Panc1 (cell line): Measurements from ENCODE around the gene SSBP3. TPM values are rescaled to one million over a fixed set of nuclear protein-coding genes. Genes with fewer than 3 reads are reported as not detected.

Experiments used
- ATAC-seq: fragments of 200-7000 bp; cut with Tn5 transposase; 2 replicates; pipeline ENCODE4 v1.9.1; 2020; ENCODE audit warnings: mild to moderate bottlenecking, moderate library complexity
- BruUV-seq: library from RNA; stranded (reverse); fragments of 400-500 nt; replicated peaks from 2 replicates; lab custom pipeline; 2021; lab: Mats Ljungman, UMichigan
- CTCF ChIA-PET: fragments of 300-600 bp; sonication (Branson Sonifier 250); formaldehyde crosslinking; loops from one replicate; lab custom pipeline; 2022; ENCODE audit warnings: antibody characterized with exemption; lab: Charles Lee
- POLR2A ChIA-PET: fragments of 300-600 bp; sonication (Branson Sonifier 250); formaldehyde crosslinking; loops from one replicate; lab custom pipeline; 2022; ENCODE audit warnings: antibody characterized with exemption; lab: Charles Lee
- DNase-seq: peaks from one replicate; pipeline ENCODE4 v3.0.0-alpha.2; 2010; ENCODE audit warnings: low read depth, low spot score
- H3K27ac ChIP-seq: 2 replicates; pipeline ENCODE4 v1.5.1; 2011; ENCODE audit warnings: mild to moderate bottlenecking, low read length, inconsistent platforms
- H3K27me3 ChIP-seq: fragments of 200-500 bp; sonication (Bioruptor generic); 2 replicates; pipeline ENCODE4 v1.6.0; 2014; ENCODE audit warnings: low read length, inconsistent platforms; ENCODE audit not compliant: control insufficient read depth, insufficient read depth
- H3K36me3 ChIP-seq: fragments of 200-500 bp; sonication (Bioruptor generic); 2 replicates; pipeline ENCODE4 v1.5.1; 2014; ENCODE audit warnings: inconsistent platforms, mild to moderate bottlenecking, low read length, moderate library complexity; ENCODE audit not compliant: control insufficient read depth, insufficient read depth
- H3K4me1 ChIP-seq: 2 replicates; pipeline ENCODE4 v1.5.1; 2011; ENCODE audit warnings: inconsistent platforms, mild to moderate bottlenecking, low read length, moderate library complexity; ENCODE audit not compliant: control insufficient read depth, insufficient read depth
- H3K4me3 ChIP-seq, 2 experiments: 2 replicates each; pipeline ENCODE4 v1.5.1; 2011 to 2012; ENCODE audit warnings: low read depth in 2 of 2, low read length in 2 of 2, mild to moderate bottlenecking in 2 of 2, inconsistent platforms in 1 of 2, moderate library complexity in 1 of 2
- H3K9me3 ChIP-seq: fragments of 200-500 bp; sonication (Bioruptor generic); 2 replicates; pipeline ENCODE4 v1.5.1; 2014; ENCODE audit warnings: low read depth, mild to moderate bottlenecking, inconsistent platforms, low read length, moderate library complexity; ENCODE audit not compliant: control insufficient read depth, insufficient read depth
- POLR2AphosphoS5 ChIP-seq: IDR thresholded peaks from 2 replicates; pipeline ENCODE4 v1.6.1; 2012; ENCODE audit warnings: mild to moderate bottlenecking, low read depth, low read length, moderate library complexity
- SIN3A ChIP-seq: IDR thresholded peaks from 2 replicates; pipeline ENCODE4 v1.6.1; 2012; ENCODE audit warnings: low read depth, mild to moderate bottlenecking, low read length, moderate library complexity, borderline replicate concordance; ENCODE audit not compliant: insufficient read depth
- TCF7L2 ChIP-seq: IDR thresholded peaks from 2 replicates; pipeline ENCODE4 v1.6.1; 2011; ENCODE audit warnings: mild to moderate bottlenecking, low read depth, low read length, inconsistent platforms
- in situ Hi-C: cut with HindIII; loops from 2 replicates; pipeline ENCODE4 v1.10.0; 2016; ENCODE audit warnings: low sequenced_read_pairs, low pct_unique_long_range_greater_than_20kb
- intact Hi-C: fragments of 100-400 bp; cut with micrococcal nuclease; formaldehyde crosslinking; loops from one replicate; pipeline ENCODE4 v1.10.0; 2022; ENCODE audit not compliant: unreplicated experiment
- total RNA-seq: library from RNA; stranded (reverse); gene quantifications from one replicate; pipeline ENCODE4 v1.2.1, GENCODE V29; 2021; ENCODE audit not compliant: unreplicated experiment
- TF ChIP-seq, protein P1 (sequence below), 2 experiments: IDR thresholded peaks; 2 replicates each; pipeline ENCODE4 v1.6.1; 2011 to 2012; ENCODE audit warnings: low read depth in 2 of 2, control low read depth in 1 of 2, low read length in 1 of 2, mild to moderate bottlenecking in 1 of 2, moderate library complexity in 1 of 2; ENCODE audit not compliant: insufficient read depth in 1 of 2
- TF ChIP-seq, protein P2 (sequence below): fragments of 450-650 bp; IDR thresholded peaks from 2 replicates; pipeline ENCODE4 v1.5.1; 2017; ENCODE audit warnings: mild to moderate bottlenecking

SSBP3 gene
- total RNA-seq, 1 experiment from 2014 or later, result 22.5 TPM

DNA sequence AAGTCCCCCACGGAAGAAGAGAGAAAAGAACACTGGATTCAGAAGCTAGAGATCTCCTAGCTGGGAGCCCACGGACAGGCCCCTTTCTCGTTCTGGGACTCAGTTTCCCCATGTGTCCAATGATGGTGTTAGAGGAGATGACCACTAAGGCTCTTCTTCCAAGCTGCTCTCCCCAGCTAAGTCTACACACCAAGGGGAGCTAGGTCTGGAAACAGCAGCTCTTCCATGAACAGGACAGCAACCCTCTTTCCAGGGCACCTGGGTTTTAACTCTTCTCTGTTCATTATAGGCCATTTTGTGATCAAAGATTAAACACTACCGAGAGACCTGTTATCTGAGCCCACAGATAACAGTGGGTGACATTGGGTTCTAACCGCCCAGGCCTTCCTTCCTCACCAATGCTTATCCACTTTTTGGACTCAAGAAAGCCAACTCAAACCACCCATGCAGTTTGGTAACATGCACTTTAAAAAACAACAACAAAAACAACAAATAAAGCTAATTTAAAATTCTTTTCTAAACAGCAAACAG, 120.3 kb downstream of the SSBP3 start:
- ChIA-PET POLR2A (no interaction called here), CTCF (interaction anchor here (0.7 kb wide), 1 partner anchor 39 kb away, joined by 3 read pairs; no protein-coding TSS in a partner anchor)
- DNase-seq (no peak), ATAC-seq (no peak)
- in situ Hi-C loops, result no loop called here
- H3K9me3 ChIP-seq, result no peaks in the 10 kb centered on the region
- no TSS peak for BruUV-seq
- peaks cover 3% of the 10 kb centered on the region; the same call in 1 of the 2 replicates for H3K4me1 ChIP-seq
- no peak for TF ChIP-seq TCF7L2
- TF ChIP-seq, protein P1, sequence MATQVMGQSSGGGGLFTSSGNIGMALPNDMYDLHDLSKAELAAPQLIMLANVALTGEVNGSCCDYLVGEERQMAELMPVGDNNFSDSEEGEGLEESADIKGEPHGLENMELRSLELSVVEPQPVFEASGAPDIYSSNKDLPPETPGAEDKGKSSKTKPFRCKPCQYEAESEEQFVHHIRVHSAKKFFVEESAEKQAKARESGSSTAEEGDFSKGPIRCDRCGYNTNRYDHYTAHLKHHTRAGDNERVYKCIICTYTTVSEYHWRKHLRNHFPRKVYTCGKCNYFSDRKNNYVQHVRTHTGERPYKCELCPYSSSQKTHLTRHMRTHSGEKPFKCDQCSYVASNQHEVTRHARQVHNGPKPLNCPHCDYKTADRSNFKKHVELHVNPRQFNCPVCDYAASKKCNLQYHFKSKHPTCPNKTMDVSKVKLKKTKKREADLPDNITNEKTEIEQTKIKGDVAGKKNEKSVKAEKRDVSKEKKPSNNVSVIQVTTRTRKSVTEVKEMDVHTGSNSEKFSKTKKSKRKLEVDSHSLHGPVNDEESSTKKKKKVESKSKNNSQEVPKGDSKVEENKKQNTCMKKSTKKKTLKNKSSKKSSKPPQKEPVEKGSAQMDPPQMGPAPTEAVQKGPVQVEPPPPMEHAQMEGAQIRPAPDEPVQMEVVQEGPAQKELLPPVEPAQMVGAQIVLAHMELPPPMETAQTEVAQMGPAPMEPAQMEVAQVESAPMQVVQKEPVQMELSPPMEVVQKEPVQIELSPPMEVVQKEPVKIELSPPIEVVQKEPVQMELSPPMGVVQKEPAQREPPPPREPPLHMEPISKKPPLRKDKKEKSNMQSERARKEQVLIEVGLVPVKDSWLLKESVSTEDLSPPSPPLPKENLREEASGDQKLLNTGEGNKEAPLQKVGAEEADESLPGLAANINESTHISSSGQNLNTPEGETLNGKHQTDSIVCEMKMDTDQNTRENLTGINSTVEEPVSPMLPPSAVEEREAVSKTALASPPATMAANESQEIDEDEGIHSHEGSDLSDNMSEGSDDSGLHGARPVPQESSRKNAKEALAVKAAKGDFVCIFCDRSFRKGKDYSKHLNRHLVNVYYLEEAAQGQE (IDR thresholded peaks at IDR 0.05; ENCODE audit: insufficient read depth in 1 of 2, low read depth in 2 of 2, low read length in 1 of 2), result no peak
- TF ChIP-seq SIN3A, result no peak
- TF ChIP-seq POLR2AphosphoS5, result no peak
- TF ChIP-seq, protein P2, sequence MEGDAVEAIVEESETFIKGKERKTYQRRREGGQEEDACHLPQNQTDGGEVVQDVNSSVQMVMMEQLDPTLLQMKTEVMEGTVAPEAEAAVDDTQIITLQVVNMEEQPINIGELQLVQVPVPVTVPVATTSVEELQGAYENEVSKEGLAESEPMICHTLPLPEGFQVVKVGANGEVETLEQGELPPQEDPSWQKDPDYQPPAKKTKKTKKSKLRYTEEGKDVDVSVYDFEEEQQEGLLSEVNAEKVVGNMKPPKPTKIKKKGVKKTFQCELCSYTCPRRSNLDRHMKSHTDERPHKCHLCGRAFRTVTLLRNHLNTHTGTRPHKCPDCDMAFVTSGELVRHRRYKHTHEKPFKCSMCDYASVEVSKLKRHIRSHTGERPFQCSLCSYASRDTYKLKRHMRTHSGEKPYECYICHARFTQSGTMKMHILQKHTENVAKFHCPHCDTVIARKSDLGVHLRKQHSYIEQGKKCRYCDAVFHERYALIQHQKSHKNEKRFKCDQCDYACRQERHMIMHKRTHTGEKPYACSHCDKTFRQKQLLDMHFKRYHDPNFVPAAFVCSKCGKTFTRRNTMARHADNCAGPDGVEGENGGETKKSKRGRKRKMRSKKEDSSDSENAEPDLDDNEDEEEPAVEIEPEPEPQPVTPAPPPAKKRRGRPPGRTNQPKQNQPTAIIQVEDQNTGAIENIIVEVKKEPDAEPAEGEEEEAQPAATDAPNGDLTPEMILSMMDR, result no peak
- no peaks in the 10 kb centered on the region for H3K27me3 ChIP-seq
- intact Hi-C loops, result no loop called here
- H3K27ac ChIP-seq, result no peak overlapping the region
- no peaks in the 10 kb centered on the region for H3K36me3 ChIP-seq
- H3K4me3 ChIP-seq, result no peak overlapping the region

DNA sequence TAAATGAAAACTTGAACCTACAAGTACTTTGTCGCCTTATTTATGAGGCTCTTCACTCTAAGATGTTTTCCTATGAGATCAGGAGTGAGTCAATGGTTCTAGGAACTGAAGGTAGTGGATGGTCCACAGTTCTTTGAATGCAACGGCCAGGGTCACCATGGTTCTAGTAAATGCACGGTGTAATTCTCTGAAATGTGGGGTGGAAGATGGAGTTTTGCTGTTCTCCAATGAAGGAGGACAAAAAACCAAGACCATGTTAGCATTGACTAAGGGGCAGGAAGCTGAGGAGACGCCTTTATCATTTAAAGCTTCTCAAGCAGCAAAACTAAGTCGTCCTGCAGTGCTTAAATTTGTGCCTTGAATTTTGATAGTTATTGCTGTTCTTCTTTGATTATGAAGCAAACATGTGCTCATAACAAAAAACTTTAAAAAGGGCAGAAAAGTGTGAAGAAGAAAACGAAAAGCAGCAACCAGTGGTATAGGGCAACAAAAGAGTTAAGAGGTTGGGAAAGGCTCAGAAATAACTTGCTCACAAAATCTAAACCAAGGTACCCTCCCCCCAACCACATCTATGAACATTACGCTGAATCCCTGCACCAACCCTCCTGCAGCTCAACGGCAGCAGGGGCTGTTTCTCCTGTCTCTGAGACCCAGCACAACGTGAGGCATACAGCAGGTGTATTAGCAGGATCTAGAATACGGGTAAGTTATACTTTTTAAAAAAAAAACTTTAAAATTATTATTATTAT, 121.2 kb downstream of the SSBP3 start:
- intact Hi-C loops, result no loop called here
- ATAC-seq, result no peak
- Histone ChIP-seq H3K27ac (no peak overlapping the region), H3K4me1 (peaks cover 3% of the 10 kb centered on the region; the same call in 1 of the 2 replicates), H3K36me3 (no peaks in the 10 kb centered on the region), H3K9me3 (no peaks in the 10 kb centered on the region), H3K4me3 (no peak overlapping the region), H3K27me3 (no peaks in the 10 kb centered on the region)
- ChIA-PET CTCF (interaction anchor here (0.7 kb wide), 1 partner anchor 40 kb away, joined by 3 read pairs; no protein-coding TSS in a partner anchor), POLR2A (no interaction called here)
- DNase-seq, result no peak
- in situ Hi-C loops, result no loop called here
- TF ChIP-seq, protein P2, result no peak
- TF ChIP-seq TCF7L2 (no peak), POLR2AphosphoS5 (no peak), SIN3A (no peak)
- TF ChIP-seq, protein P1 (IDR thresholded peaks at IDR 0.05; ENCODE audit: insufficient read depth in 1 of 2, low read depth in 2 of 2, low read length in 1 of 2), result no peak
- no TSS peak for BruUV-seq
